SU-DHL-6 (cell line): Measurements from ENCODE around the gene RPRD2.

Experiments
- H2AFZ ChIP-seq: fragments of 200-600 bp; sonication (generic); 2 replicates; pipeline ENCODE4 v1.6.1; 2014; ENCODE audit warnings: low read depth, mild to moderate bottlenecking, moderate library complexity, mixed read lengths, antibody characterized with exemption, low read length; ENCODE audit not compliant: severe bottlenecking
- H3F3A ChIP-seq: fragments of 200-600 bp; shearing (Covaris generic); 2 replicates; pipeline ENCODE4 v1.6.0; 2016; ENCODE audit warnings: antibody characterized with exemption, mild to moderate bottlenecking; ENCODE audit not compliant: insufficient read depth
- H3K27ac ChIP-seq: fragments of 200-600 bp; sonication (generic); 2 replicates; pipeline ENCODE4 v1.5.1; 2016; ENCODE audit warnings: low read depth, mild to moderate bottlenecking, low read length, moderate library complexity, mixed read lengths
- H3K27me3 ChIP-seq: fragments of 200-600 bp; sonication (generic), shearing (Covaris generic); 2 replicates; pipeline ENCODE4 v1.6.0; 2014; ENCODE audit warnings: mild to moderate bottlenecking, low read length
- H3K36me3 ChIP-seq: fragments of 200-600 bp; sonication (generic); 2 replicates; pipeline ENCODE4 v1.6.1; 2014; ENCODE audit warnings: mild to moderate bottlenecking, low read length, mixed read lengths
- H3K4me2 ChIP-seq: fragments of 300-600, 200-600 bp; shearing (Covaris generic), sonication (generic); 2 replicates; pipeline ENCODE4 v1.6.0; 2014; ENCODE audit warnings: low read length, low read depth, mild to moderate bottlenecking; ENCODE audit not compliant: poor library complexity, severe bottlenecking
- H3K4me3 ChIP-seq: fragments of 200-600 bp; sonication (generic); 2 replicates; pipeline ENCODE4 v1.5.1; 2014; ENCODE audit warnings: antibody characterized with exemption, low read length, mild to moderate bottlenecking, mixed read lengths; ENCODE audit not compliant: insufficient read depth, poor library complexity, severe bottlenecking
- H3K79me2 ChIP-seq: fragments of 200-600 bp; sonication (generic); 2 replicates; pipeline ENCODE4 v1.6.1; 2014; ENCODE audit warnings: mild to moderate bottlenecking, low read length, moderate library complexity; ENCODE audit not compliant: insufficient read depth
- H3K9ac ChIP-seq: fragments of 200-600 bp; sonication (generic); 2 replicates; pipeline ENCODE4 v1.7.0; 2014; ENCODE audit warnings: mild to moderate bottlenecking, low read length
- H3K9me2 ChIP-seq: fragments of 200-600 bp; sonication (generic); replicated peaks from 2 replicates; pipeline ENCODE4 v1.6.1; 2014; ENCODE audit warnings: low read length; ENCODE audit not compliant: insufficient read depth
- H3K9me3 ChIP-seq: fragments of 200-600 bp; sonication (generic); 2 replicates; pipeline ENCODE4 v1.6.1; 2014; ENCODE audit warnings: low read length, mixed read lengths; ENCODE audit not compliant: insufficient read depth
- H4K20me1 ChIP-seq: fragments of 200-600 bp; sonication (generic); 2 replicates; pipeline ENCODE4 v1.6.1; 2014; ENCODE audit warnings: low read depth, mild to moderate bottlenecking, antibody characterized with exemption, low read length, moderate library complexity, mixed read lengths
- EZH2phosphoT487 ChIP-seq: fragments of 200-600 bp; sonication (generic), shearing (Covaris generic); conservative IDR thresholded peaks from 2 replicates; pipeline ENCODE4 v1.6.1; 2018; ENCODE audit warnings: mild to moderate bottlenecking, antibody characterized with exemption, low read length, moderate library complexity, mixed read lengths
- TF ChIP-seq, protein P1 (sequence below): fragments of 200-600 bp; sonication (generic); IDR thresholded peaks from one replicate; pipeline ENCODE4 v1.5.1; 2017; ENCODE audit warnings: antibody characterized with exemption, mild to moderate bottlenecking, low read length, moderate library complexity; ENCODE audit not compliant: insufficient read depth, poor library complexity, severe bottlenecking

Gene RPRD2

DNA sequence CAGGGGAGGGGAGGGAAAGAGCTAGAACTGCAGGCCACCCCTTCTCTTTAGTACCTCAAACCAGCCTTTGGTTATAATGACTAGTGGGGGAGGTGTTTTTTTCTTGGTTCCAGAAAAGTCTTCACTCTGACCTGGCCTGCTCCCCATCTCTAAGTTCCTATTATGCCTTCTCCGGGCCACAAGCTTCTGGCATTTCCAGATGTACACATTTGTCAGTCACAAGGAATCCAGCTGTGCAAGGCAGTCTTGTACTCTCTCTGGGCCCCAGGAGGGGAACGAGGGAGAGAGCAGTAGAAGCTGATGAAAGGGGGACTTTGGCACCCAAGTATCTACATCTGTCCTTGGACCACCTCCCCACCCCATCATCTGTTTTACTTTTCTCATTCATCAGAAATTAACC lies 148.9 kb downstream of the RPRD2 start:
- H3K4me3 ChIP-seq, result no peak overlapping the region
- no peaks in the 10 kb centered on the region for H3K9me2 ChIP-seq
- no peaks in the 10 kb centered on the region for H3K27me3 ChIP-seq
- no peaks in the 10 kb centered on the region for H3K79me2 ChIP-seq
- H3K4me2 ChIP-seq, result no peak overlapping the region
- no peaks in the 10 kb centered on the region for H3K9me3 ChIP-seq
- H3K9ac ChIP-seq, result no peak overlapping the region
- H3K36me3 ChIP-seq, result no peaks in the 10 kb centered on the region
- peaks cover 9% of the 10 kb centered on the region; the same call in 1 of the 2 replicates for H3F3A ChIP-seq
- no peak overlapping the region for H2AFZ ChIP-seq
- no peaks in the 10 kb centered on the region for H4K20me1 ChIP-seq
- TF ChIP-seq, protein P1, sequence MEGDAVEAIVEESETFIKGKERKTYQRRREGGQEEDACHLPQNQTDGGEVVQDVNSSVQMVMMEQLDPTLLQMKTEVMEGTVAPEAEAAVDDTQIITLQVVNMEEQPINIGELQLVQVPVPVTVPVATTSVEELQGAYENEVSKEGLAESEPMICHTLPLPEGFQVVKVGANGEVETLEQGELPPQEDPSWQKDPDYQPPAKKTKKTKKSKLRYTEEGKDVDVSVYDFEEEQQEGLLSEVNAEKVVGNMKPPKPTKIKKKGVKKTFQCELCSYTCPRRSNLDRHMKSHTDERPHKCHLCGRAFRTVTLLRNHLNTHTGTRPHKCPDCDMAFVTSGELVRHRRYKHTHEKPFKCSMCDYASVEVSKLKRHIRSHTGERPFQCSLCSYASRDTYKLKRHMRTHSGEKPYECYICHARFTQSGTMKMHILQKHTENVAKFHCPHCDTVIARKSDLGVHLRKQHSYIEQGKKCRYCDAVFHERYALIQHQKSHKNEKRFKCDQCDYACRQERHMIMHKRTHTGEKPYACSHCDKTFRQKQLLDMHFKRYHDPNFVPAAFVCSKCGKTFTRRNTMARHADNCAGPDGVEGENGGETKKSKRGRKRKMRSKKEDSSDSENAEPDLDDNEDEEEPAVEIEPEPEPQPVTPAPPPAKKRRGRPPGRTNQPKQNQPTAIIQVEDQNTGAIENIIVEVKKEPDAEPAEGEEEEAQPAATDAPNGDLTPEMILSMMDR, result no peak
- TF ChIP-seq EZH2phosphoT487, result no peak
- no peak overlapping the region for H3K27ac ChIP-seq

DNA sequence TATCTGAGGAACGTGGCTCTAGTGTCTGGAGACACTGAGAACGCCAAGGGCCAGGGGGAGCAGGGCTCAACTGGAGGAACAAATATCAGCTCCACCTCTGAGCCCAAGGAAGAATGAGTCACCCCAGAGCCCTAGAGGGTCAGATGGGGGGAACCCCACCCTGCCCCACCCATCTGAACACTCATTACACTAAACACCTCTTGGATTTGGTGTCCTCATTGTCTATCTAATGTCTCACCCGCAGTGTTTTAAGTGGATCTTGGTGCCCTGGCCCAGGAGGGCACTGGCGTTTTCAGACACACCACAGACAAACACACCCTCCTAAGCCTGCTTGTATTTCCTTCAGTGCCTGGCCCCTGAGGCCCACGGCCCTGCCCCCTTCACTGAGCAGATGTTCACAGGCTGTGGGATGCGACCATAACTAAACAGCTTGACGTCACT lies 149.4 kb downstream of the RPRD2 start:
- Histone ChIP-seq H3K27ac (no peak overlapping the region), H3K4me3 (no peak overlapping the region), H3F3A (peaks cover 9% of the 10 kb centered on the region; the same call in 1 of the 2 replicates), H3K79me2 (no peaks in the 10 kb centered on the region), H3K9ac (no peak overlapping the region), H3K36me3 (no peaks in the 10 kb centered on the region), H3K9me3 (no peaks in the 10 kb centered on the region), H3K9me2 (no peaks in the 10 kb centered on the region), H4K20me1 (no peaks in the 10 kb centered on the region), H3K27me3 (no peaks in the 10 kb centered on the region), H2AFZ (no peak overlapping the region), H3K4me2 (no peak overlapping the region)
- TF ChIP-seq, protein P1, result no peak
- TF ChIP-seq EZH2phosphoT487, result no peak

DNA sequence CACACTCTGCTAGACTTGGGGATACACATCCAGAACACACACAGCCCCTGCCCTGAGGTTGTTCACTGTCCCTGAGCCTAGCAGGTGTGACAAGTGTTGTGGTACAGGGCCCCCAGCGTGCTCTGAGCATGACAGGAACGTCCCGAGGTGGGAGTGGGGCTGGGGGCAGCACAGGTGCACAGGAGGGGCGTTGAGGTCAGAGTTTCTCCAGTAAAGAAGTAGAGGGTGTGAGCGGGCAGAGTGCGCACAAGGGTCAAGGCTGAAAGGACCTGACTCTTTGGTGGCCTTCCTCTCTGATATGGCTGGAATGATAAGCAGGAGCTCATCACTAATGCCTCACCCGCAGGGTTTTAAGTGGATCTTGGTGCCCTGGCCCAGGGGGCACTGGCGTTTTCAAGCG lies 150.3 kb downstream of the RPRD2 start:
- H3K27ac ChIP-seq, result no peak overlapping the region
- no peak overlapping the region for H2AFZ ChIP-seq

More for the DNA sequence above, 150.3 kb downstream of the RPRD2 start:
- no peak overlapping the region for H3K4me2 ChIP-seq
- no peak for TF ChIP-seq EZH2phosphoT487
- TF ChIP-seq, protein P1, result no peak
- no peaks in the 10 kb centered on the region for H3K36me3 ChIP-seq
- no peak overlapping the region for H3K4me3 ChIP-seq
- H3K9ac ChIP-seq, result no peak overlapping the region
- H4K20me1 ChIP-seq, result no peaks in the 10 kb centered on the region
- H3K79me2 ChIP-seq, result no peaks in the 10 kb centered on the region
- no peaks in the 10 kb centered on the region for H3K9me2 ChIP-seq
- H3K27me3 ChIP-seq, result no peaks in the 10 kb centered on the region
- peaks cover 9% of the 10 kb centered on the region; the same call in 1 of the 2 replicates for H3F3A ChIP-seq
- H3K9me3 ChIP-seq, result no peaks in the 10 kb centered on the region
